ES-I3 (cell line): ENCODE results near the gene CCDC85B.

Source experiments
- H3K36me3 ChIP-seq: 2 replicates; pipeline ENCODE4 v1.6.1; 2013; ENCODE audit warnings: mild to moderate bottlenecking, low read length, control low read depth, moderate library complexity; ENCODE audit not compliant: insufficient read depth
- H3K4me1 ChIP-seq: 2 replicates; pipeline ENCODE4 v1.6.1; 2013; ENCODE audit warnings: mild to moderate bottlenecking, control low read depth, low read length; ENCODE audit not compliant: insufficient read depth
- H3K9ac ChIP-seq: 2 replicates; pipeline ENCODE4 v1.6.1; 2013; ENCODE audit warnings: low read depth, mild to moderate bottlenecking, low read length, moderate library complexity
- H3K9me3 ChIP-seq: 2 replicates; pipeline ENCODE4 v1.6.1; 2013; ENCODE audit warnings: mild to moderate bottlenecking, low read length, moderate library complexity; ENCODE audit not compliant: control insufficient read depth, insufficient read depth

Gene CCDC85B

DNA sequence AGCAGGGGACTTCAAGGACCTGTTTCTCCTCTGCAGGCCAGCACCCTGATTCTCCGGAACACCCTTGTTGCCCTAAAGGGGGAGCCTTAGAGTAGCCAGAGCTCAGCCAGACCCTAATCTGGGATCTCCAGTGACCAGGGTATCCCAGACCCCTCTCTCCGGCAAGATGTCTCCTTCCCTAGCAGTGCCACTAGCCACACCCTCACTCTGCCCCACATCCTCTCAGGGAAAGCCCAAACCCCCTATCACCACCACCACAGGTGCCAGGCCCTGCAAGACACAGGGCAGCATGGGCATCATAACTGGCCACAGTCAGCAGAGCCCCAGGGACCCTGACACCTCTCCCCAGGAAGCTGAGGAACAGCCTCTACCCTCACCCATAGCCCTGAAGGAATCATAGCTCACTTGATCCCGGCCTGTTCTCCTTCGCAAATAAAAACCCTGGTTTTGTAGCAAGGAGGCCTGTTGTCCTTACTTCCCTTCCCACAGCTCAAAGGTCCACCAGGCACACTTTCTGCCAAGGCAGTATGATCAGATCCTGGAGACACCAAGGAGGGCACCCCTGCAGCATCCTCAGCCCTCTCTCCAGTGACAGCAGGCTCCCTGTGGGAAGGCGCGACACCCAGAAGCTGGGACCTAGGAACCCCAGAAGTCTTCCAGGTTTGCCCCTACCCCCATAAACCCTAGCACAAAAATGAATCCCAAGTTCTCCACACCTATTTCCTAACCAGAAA lies 37.1 kb upstream of the CCDC85B start:
- Histone ChIP-seq H3K36me3 (peaks cover 20% of the 10 kb centered on the region), H3K4me1 (no peaks in the 10 kb centered on the region), H3K9ac (no peak overlapping the region), H3K9me3 (peaks cover 8% of the 10 kb centered on the region; the same call in 1 of the 2 replicates)

- no peak overlapping the region for H3K9ac ChIP-seq
- H3K36me3 ChIP-seq = peaks cover 20% of the 10 kb centered on the region
- peaks cover 8% of the 10 kb centered on the region; the same call in 1 of the 2 replicates for H3K9me3 ChIP-seq
- no peaks in the 10 kb centered on the region for H3K4me1 ChIP-seq
Measured at GRCh38 chr11:65854161-65854592, 36.3 kb upstream of the CCDC85B start.

- H3K9me3 ChIP-seq = peaks cover 8% of the 10 kb centered on the region; the same call in 1 of the 2 replicates
- peaks cover 20% of the 10 kb centered on the region for H3K36me3 ChIP-seq
- no peaks in the 10 kb centered on the region for H3K4me1 ChIP-seq
- no peak overlapping the region for H3K9ac ChIP-seq
Measured at GRCh38 chr11:65854852-65855837, 35.3 kb upstream of the CCDC85B start.

DNA sequence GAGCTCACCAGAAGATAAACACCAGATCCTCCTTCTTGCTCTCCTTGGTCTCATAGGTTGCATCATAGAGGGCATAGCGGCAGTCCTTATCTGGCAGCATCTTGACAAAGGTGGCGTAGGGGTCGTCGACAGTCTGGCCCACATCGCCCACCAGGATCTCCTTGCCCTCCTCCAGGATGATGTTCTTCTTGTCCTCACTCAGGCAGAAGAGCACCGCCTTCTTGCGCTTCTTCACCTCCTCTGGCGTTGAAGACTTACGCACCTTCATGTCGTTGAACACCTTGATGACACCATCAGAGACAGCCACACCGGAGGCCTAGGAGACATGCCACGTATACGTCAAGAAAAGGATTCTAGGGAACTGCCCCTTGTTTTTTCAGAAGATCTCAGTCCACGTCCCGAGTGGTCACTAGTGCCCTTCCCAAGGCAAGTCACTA lies 34.5 kb upstream of the CCDC85B start:
- peaks cover 20% of the 10 kb centered on the region for H3K36me3 ChIP-seq
- no peaks in the 10 kb centered on the region for H3K4me1 ChIP-seq
- H3K9ac ChIP-seq = no peak overlapping the region
- H3K9me3 ChIP-seq = peaks cover 8% of the 10 kb centered on the region; the same call in 1 of the 2 replicates

DNA sequence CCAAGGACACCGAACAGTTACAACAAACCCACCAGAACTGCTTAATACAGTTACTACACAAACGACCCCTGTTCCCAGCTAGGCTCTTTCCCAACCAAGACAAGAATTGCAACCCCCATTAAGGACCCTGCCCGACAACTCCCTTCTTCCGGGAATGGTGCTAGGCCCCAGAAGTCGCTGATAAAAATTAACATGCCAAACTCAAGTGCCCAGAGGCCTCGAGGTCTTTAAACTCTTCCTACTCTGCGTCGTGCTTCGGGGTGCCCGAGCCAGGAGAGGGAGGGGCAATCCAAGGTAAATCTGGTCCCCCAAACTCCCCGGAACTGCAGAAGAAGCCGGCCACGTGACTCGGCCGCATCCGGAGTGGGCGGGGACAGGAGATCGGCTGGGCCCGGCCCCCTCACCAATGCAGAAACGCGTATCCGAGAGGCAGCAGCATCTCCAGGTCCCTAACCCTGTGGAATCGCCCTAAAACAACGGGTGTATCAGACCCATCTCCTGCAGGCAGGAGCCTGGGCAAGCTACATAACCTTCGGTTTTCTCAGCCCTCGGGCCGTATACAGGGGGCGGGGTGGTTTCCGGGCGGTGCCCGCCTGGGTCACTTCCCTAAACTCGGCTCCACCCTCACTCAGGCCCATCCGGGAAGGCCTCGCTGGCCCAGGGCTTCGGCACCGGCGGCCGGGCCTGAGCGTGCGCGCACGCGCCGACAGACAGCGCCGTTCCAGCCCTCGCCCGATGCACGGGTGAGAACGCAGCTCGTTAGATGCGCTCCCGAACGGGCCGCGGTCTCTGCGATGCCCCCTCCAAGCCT lies 33.6 kb upstream of the CCDC85B start:
- Histone ChIP-seq H3K36me3 (peaks cover 20% of the 10 kb centered on the region), H3K9me3 (no peaks in the 10 kb centered on the region), H3K4me1 (no peaks in the 10 kb centered on the region; the same call in 1 of the 2 replicates), H3K9ac (peak overlapping the region; percentile 87)

- Histone ChIP-seq H3K36me3 (peaks cover 20% of the 10 kb centered on the region), H3K9me3 (no peaks in the 10 kb centered on the region), H3K4me1 (no peaks in the 10 kb centered on the region; the same call in 1 of the 2 replicates), H3K9ac (peak overlapping the region; percentile 87)
Measured at GRCh38 chr11:65857500-65857852, 33.0 kb upstream of the CCDC85B start.

DNA sequence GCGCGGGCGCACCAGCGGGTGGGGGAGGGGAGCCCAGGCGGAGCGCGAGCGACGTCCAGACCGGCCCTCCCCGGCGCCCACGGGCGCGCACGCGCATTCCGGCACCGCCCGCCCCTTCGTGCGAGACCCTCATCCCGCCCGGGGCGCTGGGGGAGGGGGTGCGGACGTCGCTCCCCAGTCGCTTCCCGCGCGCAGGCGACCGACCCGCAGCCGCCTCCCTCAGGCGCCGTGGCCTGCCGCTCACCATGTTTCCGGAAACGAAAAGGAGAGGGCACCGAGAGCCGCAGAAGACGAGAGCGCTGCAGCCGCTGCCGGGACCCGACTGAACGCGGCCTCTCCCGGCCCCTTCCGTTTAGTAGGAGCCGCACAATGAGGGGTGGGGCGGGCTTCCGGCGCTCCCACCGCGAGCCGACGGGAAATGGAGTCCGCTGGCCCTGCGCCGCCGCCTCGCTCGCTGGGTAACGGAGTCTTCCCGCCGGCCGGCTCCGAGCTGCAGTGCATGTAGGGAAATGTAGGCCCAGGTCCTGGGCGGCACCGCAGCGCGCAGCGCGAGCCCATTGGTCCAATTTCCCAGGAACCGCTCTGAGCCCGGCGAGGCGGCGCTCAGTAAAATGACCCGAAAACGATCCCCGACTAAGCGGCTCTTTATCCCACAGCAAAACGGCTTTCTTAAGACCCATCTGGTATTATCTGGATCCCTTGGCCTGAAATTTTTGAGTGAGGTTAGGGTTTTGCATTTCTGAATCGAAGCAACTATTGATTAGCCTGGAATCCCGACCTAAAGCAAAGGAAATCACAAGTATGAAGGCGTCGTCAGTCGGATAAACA lies 32.4 kb upstream of the CCDC85B start, which contains the start of gene CFL1:
Gene CFL1, minus strand, starts transcription at position 328 of the 828 bp plus-strand sequence. Its CDS starts 81 bp downstream, at position 247.
- H3K36me3 ChIP-seq = peaks cover 20% of the 10 kb centered on the region
- no peaks in the 10 kb centered on the region for H3K9me3 ChIP-seq
- no peaks in the 10 kb centered on the region; the same call in 1 of the 2 replicates for H3K4me1 ChIP-seq
- H3K9ac ChIP-seq = peak within 1 kb of the TSS; percentile 87

DNA sequence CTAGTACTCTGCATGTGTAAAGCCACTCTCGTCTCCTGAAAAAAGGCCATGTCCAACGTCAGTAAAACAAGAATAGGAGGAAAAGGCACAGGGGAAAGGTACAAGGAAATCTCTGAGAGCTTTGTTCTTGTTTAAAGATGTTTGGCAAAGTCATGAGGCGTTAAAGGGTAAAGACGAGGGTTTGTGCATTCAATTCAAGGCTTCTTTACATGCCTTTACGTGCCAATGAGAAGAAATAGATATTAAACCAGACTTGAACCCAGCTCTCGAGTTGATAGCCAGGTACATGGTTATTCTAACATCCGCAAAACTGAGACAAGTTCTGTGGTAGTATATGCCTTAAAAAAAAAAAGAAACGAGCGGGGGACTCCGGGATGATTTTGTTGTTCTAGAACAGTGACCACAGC lies 31.8 kb upstream of the CCDC85B start:
- Histone ChIP-seq H3K9me3 (no peaks in the 10 kb centered on the region), H3K9ac (peak overlapping the region; percentile 57), H3K36me3 (peaks cover 16% of the 10 kb centered on the region), H3K4me1 (no peaks in the 10 kb centered on the region; the same call in 1 of the 2 replicates)

GRCh38 chr11:65859095-65859811 lies 31.2 kb upstream of the CCDC85B start:
- no peaks in the 10 kb centered on the region; the same call in 1 of the 2 replicates for H3K4me1 ChIP-seq
- peak overlapping the region; percentile 88 for H3K9ac ChIP-seq
- H3K9me3 ChIP-seq = no peaks in the 10 kb centered on the region
- peaks cover 18% of the 10 kb centered on the region for H3K36me3 ChIP-seq

DNA sequence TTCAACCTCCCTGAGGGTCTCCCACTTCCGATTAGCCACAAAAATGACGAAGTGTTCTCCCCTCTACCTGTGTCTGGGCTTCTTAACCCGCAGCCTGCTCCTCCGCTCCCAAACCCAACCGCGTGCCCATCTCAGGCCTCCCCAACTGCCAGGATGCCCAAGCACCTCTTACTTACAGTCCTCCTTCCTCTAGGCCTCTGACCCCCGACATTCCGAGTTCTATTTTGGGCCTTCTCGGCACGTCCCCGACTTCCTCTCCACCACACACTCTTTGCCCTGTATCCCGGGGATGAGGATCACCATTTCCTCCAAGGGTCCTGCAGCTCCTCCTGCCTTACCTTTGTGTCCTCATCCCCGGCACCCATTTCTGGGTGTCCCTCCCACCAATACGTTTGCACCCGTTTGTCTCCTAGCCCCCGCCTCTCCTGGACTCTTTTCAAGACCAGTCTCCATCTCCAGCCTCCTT lies 30.6 kb upstream of the CCDC85B start:
- peak overlapping the region; percentile 88 for H3K9ac ChIP-seq
- peaks cover 16% of the 10 kb centered on the region for H3K36me3 ChIP-seq
- no peaks in the 10 kb centered on the region for H3K9me3 ChIP-seq
- no peaks in the 10 kb centered on the region; the same call in 1 of the 2 replicates for H3K4me1 ChIP-seq

- no peaks in the 10 kb centered on the region for H3K9me3 ChIP-seq
- peak within 1 kb of the TSS; percentile 88 for H3K9ac ChIP-seq
- no peaks in the 10 kb centered on the region; the same call in 1 of the 2 replicates for H3K4me1 ChIP-seq
- H3K36me3 ChIP-seq = peaks cover 14% of the 10 kb centered on the region
Measured at GRCh38 chr11:65860278-65861164, 30.0 kb upstream of the CCDC85B start, which contains the start of gene MUS81. MUS81 (plus strand) TSS chr11:65860433; CDS start chr11:65860754, 321 bp downstream.

- H3K36me3 ChIP-seq = peaks cover 8% of the 10 kb centered on the region
- no peaks in the 10 kb centered on the region for H3K9me3 ChIP-seq
- H3K4me1 ChIP-seq = no peaks in the 10 kb centered on the region; the same call in 1 of the 2 replicates
- H3K9ac ChIP-seq = peak overlapping the region; percentile 88
Measured at GRCh38 chr11:65861165-65861505, 29.3 kb upstream of the CCDC85B start.
